Ishikawa (cell line): Measurements from ENCODE around the gene CADPS.

Source experiments
- CEBPB ChIP-seq: IDR thresholded peaks from 2 replicates; pipeline ENCODE4 v1.6.1; 2012
- CREB1 ChIP-seq: IDR thresholded peaks from 2 replicates; pipeline ENCODE4 v1.6.1; 2012; ENCODE audit warnings: low read depth
- EGR1 ChIP-seq: IDR thresholded peaks from 2 replicates; pipeline ENCODE4 v1.6.1; 2012
- EP300 ChIP-seq: IDR thresholded peaks from 2 replicates; pipeline ENCODE4 v1.6.1; 2012; ENCODE audit warnings: borderline replicate concordance
- FOXM1 ChIP-seq: IDR thresholded peaks from 2 replicates; pipeline ENCODE4 v1.6.1; 2012; ENCODE audit warnings: low read depth, borderline replicate concordance
- MAX ChIP-seq: IDR thresholded peaks from 2 replicates; pipeline ENCODE4 v1.6.1; 2012
- NFIC ChIP-seq: IDR thresholded peaks from 2 replicates; pipeline ENCODE4 v1.6.1; 2012
- RAD21 ChIP-seq: IDR thresholded peaks from 2 replicates; pipeline ENCODE4 v1.6.1; 2012; ENCODE audit warnings: low read depth
- REST ChIP-seq: IDR thresholded peaks from 2 replicates; pipeline ENCODE4 v1.6.1; 2012; ENCODE audit warnings: low read depth, mild to moderate bottlenecking
- TAF1 ChIP-seq: IDR thresholded peaks from 2 replicates; pipeline ENCODE4 v1.6.1; 2012; ENCODE audit warnings: low read depth, mild to moderate bottlenecking
- TCF12 ChIP-seq: IDR thresholded peaks from 2 replicates; pipeline ENCODE4 v1.6.1; 2012; ENCODE audit warnings: low read depth
- TEAD4 ChIP-seq: IDR thresholded peaks from 2 replicates; pipeline ENCODE4 v1.6.1; 2012
- USF1 ChIP-seq: IDR thresholded peaks from 2 replicates; pipeline ENCODE4 v1.6.1; 2012
- YY1 ChIP-seq: IDR thresholded peaks from 2 replicates; pipeline ENCODE4 v1.6.1; 2012; ENCODE audit warnings: low read depth
- ZBTB7A ChIP-seq: IDR thresholded peaks from 2 replicates; pipeline ENCODE4 v1.6.1; 2012; ENCODE audit warnings: low read depth

Gene CADPS

GRCh38 chr3:62812631-62813030 lies 62.6 kb downstream of the CADPS start:
- TF ChIP-seq TAF1 (no peak), FOXM1 (no peak), REST (no peak), CEBPB (no peak), TEAD4 (no peak), EP300 (no peak), ZBTB7A (no peak), NFIC (no peak)

GRCh38 chr3:62811119-62811518 lies 64.1 kb downstream of the CADPS start:
- no peak for TF ChIP-seq CEBPB
- no peak for TF ChIP-seq FOXM1
- TF ChIP-seq USF1 = no peak
- no peak for TF ChIP-seq ZBTB7A
- TF ChIP-seq REST = no peak

GRCh38 chr3:62809369-62809768 lies 65.8 kb downstream of the CADPS start:
- no peak for TF ChIP-seq RAD21
- no peak for TF ChIP-seq EP300
- TF ChIP-seq MAX = no peak
- TF ChIP-seq NFIC = no peak
- no peak for TF ChIP-seq ZBTB7A
- no peak for TF ChIP-seq REST
- no peak for TF ChIP-seq TAF1
- no peak for TF ChIP-seq YY1
- no peak for TF ChIP-seq TEAD4
- no peak for TF ChIP-seq CEBPB
- no peak for TF ChIP-seq USF1
- no peak for TF ChIP-seq TCF12
- TF ChIP-seq FOXM1 = no peak
- no peak for TF ChIP-seq EGR1
- TF ChIP-seq CREB1 = no peak

GRCh38 chr3:62805580-62806277 lies 69.5 kb downstream of the CADPS start:
- TF ChIP-seq YY1 (no peak), TCF12 (no peak), NFIC (no peak), TAF1 (no peak), RAD21 (no peak), CREB1 (no peak), FOXM1 (no peak), REST (no peak), EP300 (no peak)
